ENCODE data around the gene CYBA. TPM values are rescaled to one million over a fixed set of nuclear protein-coding genes. Genes with fewer than 3 reads are reported as not detected.

CYBA gene
- total and polyA plus RNA-seq, 8 donors = 38.0 to 135 (median 68.5) TPM

DNA sequence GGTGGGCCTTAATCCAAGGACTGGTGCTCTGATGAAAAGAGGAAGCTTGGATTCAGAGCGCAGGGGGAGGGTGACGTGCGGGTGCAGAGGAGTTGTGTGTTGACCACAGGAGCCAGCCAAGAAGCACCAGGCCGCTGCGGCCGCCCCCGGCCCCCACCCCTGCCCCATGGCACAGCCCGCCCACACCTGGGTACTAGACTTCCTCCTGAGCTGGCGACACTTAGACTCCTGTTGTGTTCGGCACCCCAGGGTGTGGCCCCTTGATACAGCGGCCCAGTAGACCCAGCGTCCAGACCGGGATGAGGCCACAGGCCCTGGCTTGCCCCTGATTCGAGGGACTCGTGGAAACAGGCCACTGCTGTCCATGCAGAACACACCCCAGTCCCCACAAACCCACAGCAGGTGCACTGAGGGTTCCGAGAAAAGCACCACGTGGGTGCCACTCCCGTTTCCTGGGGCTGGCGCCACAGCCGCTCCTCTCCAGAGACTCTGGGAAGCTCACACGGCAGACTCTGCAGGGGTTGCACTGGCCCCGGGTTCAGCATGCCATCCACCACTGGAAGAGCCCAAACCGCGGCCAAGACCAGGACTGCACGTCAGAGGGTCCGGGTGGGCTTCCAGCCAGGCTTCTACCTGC is 41.2 kb upstream of the CYBA start:
- intact Hi-C loops (cut with DNase I) = no loop called here
- no peak for FAIRE-seq
- Histone ChIP-seq H3K27me3 (no peaks in the 10 kb centered on the region), H3K27ac (no peak overlapping the region), H3K4me3 (no peak overlapping the region), H3K36me3 (no peaks in the 10 kb centered on the region), H3K9me3 (no peaks in the 10 kb centered on the region), H3K4me1 (peaks cover 10 to 16% (median 14%) of the 10 kb centered on the region in 3 donors)
- WGBS, 2 donors = 83 to 86% methylated on average over 23 to 26 of the region's 26 CpGs
- no peak for ATAC-seq
- TF ChIP-seq, protein P1, sequence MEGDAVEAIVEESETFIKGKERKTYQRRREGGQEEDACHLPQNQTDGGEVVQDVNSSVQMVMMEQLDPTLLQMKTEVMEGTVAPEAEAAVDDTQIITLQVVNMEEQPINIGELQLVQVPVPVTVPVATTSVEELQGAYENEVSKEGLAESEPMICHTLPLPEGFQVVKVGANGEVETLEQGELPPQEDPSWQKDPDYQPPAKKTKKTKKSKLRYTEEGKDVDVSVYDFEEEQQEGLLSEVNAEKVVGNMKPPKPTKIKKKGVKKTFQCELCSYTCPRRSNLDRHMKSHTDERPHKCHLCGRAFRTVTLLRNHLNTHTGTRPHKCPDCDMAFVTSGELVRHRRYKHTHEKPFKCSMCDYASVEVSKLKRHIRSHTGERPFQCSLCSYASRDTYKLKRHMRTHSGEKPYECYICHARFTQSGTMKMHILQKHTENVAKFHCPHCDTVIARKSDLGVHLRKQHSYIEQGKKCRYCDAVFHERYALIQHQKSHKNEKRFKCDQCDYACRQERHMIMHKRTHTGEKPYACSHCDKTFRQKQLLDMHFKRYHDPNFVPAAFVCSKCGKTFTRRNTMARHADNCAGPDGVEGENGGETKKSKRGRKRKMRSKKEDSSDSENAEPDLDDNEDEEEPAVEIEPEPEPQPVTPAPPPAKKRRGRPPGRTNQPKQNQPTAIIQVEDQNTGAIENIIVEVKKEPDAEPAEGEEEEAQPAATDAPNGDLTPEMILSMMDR (IDR thresholded peaks at IDR 0.05) = no peak
- DNase-seq = peak in 3 of 6 donors; percentile 17 to 65 (median 52)

DNA sequence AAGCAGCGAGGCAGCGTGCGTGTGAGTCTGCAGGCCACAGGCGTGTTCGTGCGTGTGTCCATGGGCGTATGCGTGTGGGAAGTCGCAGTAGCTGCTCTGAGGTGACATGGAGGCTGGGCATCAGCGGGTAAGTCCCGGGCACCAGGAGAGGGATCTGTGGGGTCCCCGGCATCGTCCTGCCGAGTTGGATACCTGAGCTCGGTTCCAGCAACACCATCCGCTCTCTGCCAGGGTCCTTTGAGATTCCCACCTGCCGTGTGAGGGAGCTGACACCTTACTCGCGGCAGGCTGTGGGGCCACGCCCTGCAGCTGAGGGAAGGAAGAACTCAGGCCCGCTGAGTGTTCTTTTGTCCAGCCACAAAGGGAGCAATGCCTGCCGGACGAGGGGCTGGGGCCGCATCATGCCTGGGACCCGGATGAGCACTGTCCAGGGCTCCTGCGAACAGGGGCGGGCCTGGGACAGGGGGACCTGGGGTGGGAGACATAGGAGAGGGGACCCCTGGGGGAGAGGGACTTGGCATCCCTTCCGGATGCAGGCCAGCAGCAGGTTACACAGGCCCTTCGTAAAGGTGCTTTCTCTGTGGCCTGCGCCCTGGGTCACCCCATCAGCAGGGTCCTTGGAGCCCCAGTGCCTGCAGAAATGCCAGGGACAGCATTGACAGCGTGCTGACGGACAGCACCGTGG is 40.4 kb upstream of the CYBA start:
- Histone ChIP-seq H3K27ac (no peak overlapping the region), H3K9me3 (no peaks in the 10 kb centered on the region), H3K4me1 (peaks cover 10 to 21% (median 19%) of the 10 kb centered on the region in 3 donors), H3K27me3 (no peaks in the 10 kb centered on the region), H3K36me3 (no peaks in the 10 kb centered on the region), H3K4me3 (no peak overlapping the region)
- FAIRE-seq (no peak), ATAC-seq (no peak), DNase-seq (peak in 2 of 6 donors; percentile 21 to 74)
- intact Hi-C loops (cut with DNase I) = no loop called here
- TF ChIP-seq, protein P1 (IDR thresholded peaks at IDR 0.05) = no peak
- 88 to 91% methylated on average over 31 to 33 of the region's 33 CpGs for WGBS, 2 donors

DNA sequence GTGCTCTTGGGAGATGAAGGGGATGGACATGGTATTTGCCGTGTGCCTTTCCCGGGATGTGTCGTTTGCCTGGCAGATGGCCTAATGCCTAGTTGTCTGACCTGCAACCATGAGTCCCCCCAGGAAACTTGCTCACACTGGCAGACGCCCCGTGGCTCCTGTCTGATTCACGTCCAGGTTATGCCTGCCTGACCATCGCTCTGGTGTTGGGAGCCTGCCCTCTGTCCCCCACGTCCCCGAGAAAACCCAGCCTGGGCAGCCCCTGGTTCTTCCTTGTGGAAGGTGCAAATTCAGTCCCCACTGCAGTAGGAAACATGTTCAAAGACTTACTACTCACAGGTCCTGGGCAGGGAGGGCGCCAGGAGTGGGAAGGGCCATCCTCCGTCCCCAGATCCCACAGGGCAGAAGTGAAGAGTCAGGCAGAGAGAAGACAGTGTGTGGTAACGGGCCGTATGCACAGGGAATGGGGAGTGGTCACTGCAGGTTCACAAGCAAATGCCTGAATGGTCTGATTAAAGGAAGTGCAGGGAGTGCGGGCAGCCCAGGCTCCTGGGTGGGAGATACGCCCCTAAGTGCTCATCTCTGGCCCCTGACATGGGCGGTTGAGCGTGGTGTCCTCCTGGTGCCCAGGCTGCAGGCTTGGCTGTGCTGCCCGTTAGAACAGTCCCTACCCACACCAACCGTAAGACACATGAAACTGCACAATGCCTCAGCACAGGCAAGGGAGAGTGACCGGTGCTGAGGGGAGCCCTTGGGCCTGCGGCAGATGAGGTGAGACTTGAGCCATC is 39.7 kb upstream of the CYBA start:
- Histone ChIP-seq H3K27ac (no peak overlapping the region), H3K27me3 (no peaks in the 10 kb centered on the region), H3K4me1 (peaks cover 10 to 21% (median 19%) of the 10 kb centered on the region in 3 donors), H3K9me3 (no peaks in the 10 kb centered on the region), H3K4me3 (no peak overlapping the region), H3K36me3 (no peaks in the 10 kb centered on the region)
- FAIRE-seq = no peak
- intact Hi-C loops (cut with DNase I) = no loop called here
- TF ChIP-seq, protein P1 (IDR thresholded peaks at IDR 0.05) = no peak
- 77 to 87% methylated on average over 18 to 21 of the region's 21 CpGs for WGBS, 2 donors
- no peak for ATAC-seq
- peak in 3 of 6 donors; percentile 29 to 57 (median 43) for DNase-seq

DNA sequence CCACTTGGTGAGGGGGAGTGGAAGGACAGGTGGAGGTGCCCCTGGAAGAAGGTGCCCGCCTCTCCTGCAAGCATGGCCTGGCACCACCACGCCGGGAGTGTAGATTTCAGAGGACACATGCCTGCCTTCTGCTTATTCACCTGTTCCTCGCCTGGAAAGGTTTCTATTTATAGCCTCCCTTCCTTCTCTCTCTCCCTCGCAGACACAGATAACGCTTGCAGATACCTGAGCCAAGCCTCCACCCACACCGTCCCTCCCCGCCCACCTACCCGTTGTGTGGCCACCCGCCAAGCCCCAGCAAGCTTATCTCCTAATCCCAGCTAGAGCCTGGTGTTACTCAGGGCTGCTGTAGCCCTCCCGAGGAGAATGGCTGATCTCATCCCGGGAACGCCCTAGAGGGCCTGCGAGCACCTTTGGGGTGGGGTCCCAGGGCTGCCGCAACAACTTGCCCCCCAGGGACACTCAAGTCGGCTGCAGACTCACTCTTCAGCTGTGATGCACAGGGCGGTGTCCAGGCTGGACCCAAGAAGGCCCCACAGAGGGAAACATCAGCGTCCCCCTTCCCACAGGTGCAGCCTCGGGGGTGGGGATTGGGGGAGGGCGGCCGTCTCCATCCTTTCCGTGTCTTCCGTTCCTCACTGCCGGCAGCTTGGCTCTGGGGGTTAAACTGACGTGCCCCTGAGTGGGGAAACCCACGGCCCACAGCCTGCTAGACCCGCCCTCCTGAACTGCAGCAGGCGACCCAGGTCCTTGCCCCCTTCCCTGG is 37.3 kb upstream of the CYBA start:
- Histone ChIP-seq H3K4me1 (peaks cover 10 to 25% (median 24%) of the 10 kb centered on the region in 3 donors), H3K27ac (peak overlapping the region in 3 of 4 donors; percentile 17 to 68 (median 58)), H3K36me3 (no peaks in the 10 kb centered on the region), H3K27me3 (no peaks in the 10 kb centered on the region), H3K4me3 (no peak overlapping the region), H3K9me3 (no peaks in the 10 kb centered on the region)
- peak; percentile 62 to 78 (median 74) for ATAC-seq
- peak; percentile 87 to 96 (median 93) for DNase-seq
- TF ChIP-seq, protein P1 (IDR thresholded peaks at IDR 0.05) = no peak
- no peak for FAIRE-seq
- WGBS, 2 donors = 14 to 17% methylated on average over 28 of the region's 28 CpGs
- intact Hi-C loops (cut with DNase I) = no loop called here

Measured in pancreas (tissue), 10 donors.